Measurements from ENCODE around the gene MLH3.

The MLH3 gene

GRCh38 chr14:75050852-75051555 is at the start of gene MLH3:
TSS of gene MLH3 (minus strand) at chr14:75051467. CDS start at chr14:75049655, 1,812 bp downstream.
- TF ChIP-seq, protein P1, sequence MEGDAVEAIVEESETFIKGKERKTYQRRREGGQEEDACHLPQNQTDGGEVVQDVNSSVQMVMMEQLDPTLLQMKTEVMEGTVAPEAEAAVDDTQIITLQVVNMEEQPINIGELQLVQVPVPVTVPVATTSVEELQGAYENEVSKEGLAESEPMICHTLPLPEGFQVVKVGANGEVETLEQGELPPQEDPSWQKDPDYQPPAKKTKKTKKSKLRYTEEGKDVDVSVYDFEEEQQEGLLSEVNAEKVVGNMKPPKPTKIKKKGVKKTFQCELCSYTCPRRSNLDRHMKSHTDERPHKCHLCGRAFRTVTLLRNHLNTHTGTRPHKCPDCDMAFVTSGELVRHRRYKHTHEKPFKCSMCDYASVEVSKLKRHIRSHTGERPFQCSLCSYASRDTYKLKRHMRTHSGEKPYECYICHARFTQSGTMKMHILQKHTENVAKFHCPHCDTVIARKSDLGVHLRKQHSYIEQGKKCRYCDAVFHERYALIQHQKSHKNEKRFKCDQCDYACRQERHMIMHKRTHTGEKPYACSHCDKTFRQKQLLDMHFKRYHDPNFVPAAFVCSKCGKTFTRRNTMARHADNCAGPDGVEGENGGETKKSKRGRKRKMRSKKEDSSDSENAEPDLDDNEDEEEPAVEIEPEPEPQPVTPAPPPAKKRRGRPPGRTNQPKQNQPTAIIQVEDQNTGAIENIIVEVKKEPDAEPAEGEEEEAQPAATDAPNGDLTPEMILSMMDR (IDR thresholded peaks at IDR 0.05; ENCODE audit: low read depth, low read length) = no peak
- TF ChIP-seq POLR2A (IDR thresholded peaks at IDR 0.05; ENCODE audit: extremely low read depth, insufficient read length) = peak; percentile 20
- H3K4me3 ChIP-seq (ENCODE audit: low read depth, low read length) = peak within 1 kb of the TSS; percentile 62
- DNase-seq (ENCODE audit: low read depth) = peak; percentile 78

DNA sequence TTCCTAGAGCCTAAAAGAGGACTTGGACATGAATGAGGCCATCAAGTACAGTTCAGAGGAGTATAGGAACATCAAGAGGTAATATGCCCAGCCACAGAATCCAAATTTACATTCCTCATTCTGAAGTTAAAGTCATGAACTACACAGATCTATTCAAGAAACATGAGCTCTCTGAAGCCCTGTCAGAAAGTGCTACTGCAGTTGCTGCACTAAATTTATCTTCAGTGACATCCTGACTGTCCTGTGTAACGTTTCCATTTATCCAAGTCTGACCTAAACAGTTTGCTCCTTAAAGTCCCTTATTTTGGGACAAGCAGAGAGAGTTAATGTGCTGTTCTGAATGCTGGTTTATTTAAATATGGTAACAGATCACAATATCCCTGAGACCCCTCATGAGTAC is 47.4 kb upstream of the MLH3 start:
- no peak overlapping the region for H3K4me3 ChIP-seq (ENCODE audit: low read depth, low read length)
- no peak for DNase-seq (ENCODE audit: low read depth)
- no peak for TF ChIP-seq POLR2A (IDR thresholded peaks at IDR 0.05; ENCODE audit: extremely low read depth, insufficient read length)
- TF ChIP-seq, protein P1 (IDR thresholded peaks at IDR 0.05; ENCODE audit: low read depth, low read length) = no peak

DNA sequence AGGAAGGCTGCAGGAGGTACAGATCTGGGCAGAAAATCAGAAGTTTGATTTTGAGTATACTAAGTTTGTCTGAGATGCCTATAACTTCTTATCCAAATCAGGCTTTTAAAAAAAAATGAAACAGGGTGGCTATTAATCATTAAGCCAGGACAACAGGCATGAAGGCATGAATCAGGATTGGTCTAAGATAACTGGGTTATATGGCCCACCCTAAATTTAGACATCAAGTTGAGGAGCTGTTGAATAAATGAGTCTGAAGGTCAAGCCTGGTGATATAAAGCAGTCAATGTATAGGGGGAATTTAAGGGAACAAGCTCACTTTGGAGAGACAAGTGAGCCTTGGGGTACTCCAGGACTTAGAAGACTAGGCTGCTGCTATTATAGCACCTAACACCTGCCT is 46.9 kb upstream of the MLH3 start:
- TF ChIP-seq MAX (IDR thresholded peaks at IDR 0.05; ENCODE audit: low read depth, low read length) (no peak), POLR2A (IDR thresholded peaks at IDR 0.05; ENCODE audit: extremely low read depth, insufficient read length) (no peak), MYC (IDR thresholded peaks at IDR 0.05; ENCODE audit: low read depth, low read length) (no peak)
- TF ChIP-seq, protein P1 (IDR thresholded peaks at IDR 0.05; ENCODE audit: low read depth, low read length) = no peak
- DNase-seq (ENCODE audit: low read depth) = no peak
- H3K4me3 ChIP-seq (ENCODE audit: low read depth, low read length) = no peak overlapping the region

DNA sequence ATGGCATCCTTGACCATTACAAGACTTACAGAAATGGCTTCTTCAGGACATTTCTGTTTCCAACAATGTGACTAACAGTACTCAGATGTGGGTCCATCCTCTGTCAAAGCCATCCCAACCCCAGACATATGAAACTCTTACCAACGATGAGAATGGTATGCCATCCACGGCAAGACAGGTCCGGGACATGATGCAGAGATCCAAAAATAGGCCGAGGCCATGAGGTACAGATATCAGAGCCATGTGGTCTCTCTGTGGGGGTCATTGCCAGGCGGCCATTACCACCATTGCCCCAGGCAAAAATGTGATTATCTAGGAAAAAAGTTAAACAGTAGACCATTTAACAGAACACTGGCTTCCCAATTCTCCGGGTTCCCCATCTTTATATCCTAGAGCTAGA is 45.7 kb upstream of the MLH3 start:
- no peak for DNase-seq (ENCODE audit: low read depth)
- H3K4me3 ChIP-seq (ENCODE audit: low read depth, low read length) = no peak overlapping the region
- TF ChIP-seq MAX (IDR thresholded peaks at IDR 0.05; ENCODE audit: low read depth, low read length) (no peak), POLR2A (IDR thresholded peaks at IDR 0.05; ENCODE audit: extremely low read depth, insufficient read length) (no peak), MYC (IDR thresholded peaks at IDR 0.05; ENCODE audit: low read depth, low read length) (no peak)
- TF ChIP-seq, protein P1 (IDR thresholded peaks at IDR 0.05; ENCODE audit: low read depth, low read length) = no peak

DNA sequence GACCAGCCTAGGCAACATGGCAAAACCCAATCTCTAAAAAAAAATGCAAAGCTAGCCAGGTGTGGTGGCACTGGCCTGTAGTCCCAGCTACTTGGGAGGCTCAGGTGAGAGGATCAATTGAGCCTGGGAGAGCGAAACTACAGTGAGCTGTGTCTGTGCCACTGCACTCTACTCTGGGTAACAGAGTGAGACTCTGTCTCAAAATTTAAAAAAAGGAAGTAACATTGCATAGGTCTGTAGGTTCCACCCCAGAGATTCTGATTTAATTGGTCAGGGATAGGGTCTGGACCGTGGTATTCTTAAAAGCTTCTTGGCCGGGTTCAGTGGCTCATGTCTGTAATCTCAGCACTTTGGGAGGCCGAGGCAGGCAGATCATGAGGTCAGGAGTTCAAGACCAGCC is 44.4 kb upstream of the MLH3 start:
- no peak for TF ChIP-seq MAX (IDR thresholded peaks at IDR 0.05; ENCODE audit: low read depth, low read length)
- TF ChIP-seq POLR2A (IDR thresholded peaks at IDR 0.05; ENCODE audit: extremely low read depth, insufficient read length) = no peak
- TF ChIP-seq, protein P1 (IDR thresholded peaks at IDR 0.05; ENCODE audit: low read depth, low read length) = no peak
- TF ChIP-seq MYC (IDR thresholded peaks at IDR 0.05; ENCODE audit: low read depth, low read length) = no peak

GRCh38 chr14:75094896-75095295 is 43.6 kb upstream of the MLH3 start:
- no peak overlapping the region for H3K4me3 ChIP-seq (ENCODE audit: low read depth, low read length)
- TF ChIP-seq MAX (IDR thresholded peaks at IDR 0.05; ENCODE audit: low read depth, low read length) = no peak
- no peak for TF ChIP-seq MYC (IDR thresholded peaks at IDR 0.05; ENCODE audit: low read depth, low read length)
- no peak for TF ChIP-seq POLR2A (IDR thresholded peaks at IDR 0.05; ENCODE audit: extremely low read depth, insufficient read length)
- TF ChIP-seq, protein P1 (IDR thresholded peaks at IDR 0.05; ENCODE audit: low read depth, low read length) = no peak
- DNase-seq (ENCODE audit: low read depth) = no peak

More for the DNA sequence above, 44.4 kb upstream of the MLH3 start:
- no peak for DNase-seq (ENCODE audit: low read depth)
- no peak overlapping the region for H3K4me3 ChIP-seq (ENCODE audit: low read depth, low read length)

All from NB4 (cell line).